PC-9 (cell line): ENCODE results near the gene FOXI2. TPM values are rescaled to one million over a fixed set of nuclear protein-coding genes. Genes with fewer than 3 reads are reported as not detected.

Experiments used
- BruUV-seq: library from RNA; stranded (reverse); fragments of 400-500 nt; replicated peaks from 2 replicates; lab custom pipeline; 2021; lab: Mats Ljungman, UMichigan
- CTCF ChIA-PET: fragments of 300-600 bp; sonication (Branson Sonifier 250); formaldehyde crosslinking; loops from one replicate; lab custom pipeline; 2022; ENCODE audit warnings: antibody characterized with exemption; lab: Charles Lee
- POLR2A ChIA-PET: fragments of 300-600 bp; sonication (Branson Sonifier 250); formaldehyde crosslinking; loops from one replicate; lab custom pipeline; 2022; ENCODE audit warnings: antibody characterized with exemption; ENCODE audit not compliant: unreplicated experiment; lab: Charles Lee
- DNase-seq, 2 experiments: peaks; one replicate each; pipeline versions ENCODE4 v3.0.0 to v3.0.0-alpha.2; 2015 to 2022; ENCODE audit warnings: mixed read lengths in 1 of 2
- H2AFZ ChIP-seq: fragments of 200-600 bp; sonication (generic); 2 replicates; pipeline ENCODE4 v1.8.1; 2017; ENCODE audit warnings: antibody characterized with exemption
- H3F3A ChIP-seq: fragments of 200-600 bp; sonication (generic); 2 replicates; pipeline ENCODE4 v1.8.1; 2017; ENCODE audit warnings: antibody characterized with exemption, mild to moderate bottlenecking, low read depth; ENCODE audit not compliant: insufficient read depth
- H3K27ac ChIP-seq: fragments of 200-600 bp; sonication (generic); 2 replicates; pipeline ENCODE4 v1.6.1; 2016; ENCODE audit warnings: mixed run types
- H3K27me3 ChIP-seq: fragments of 200-600 bp; sonication (generic); 2 replicates; pipeline ENCODE4 v1.6.1; 2016; ENCODE audit warnings: low read depth, mixed run types; ENCODE audit not compliant: insufficient read depth
- H3K36me3 ChIP-seq: fragments of 200-600 bp; sonication (generic); 2 replicates; pipeline ENCODE4 v1.6.1; 2016; ENCODE audit warnings: low read depth, mixed run types
- H3K4me1 ChIP-seq: fragments of 200-600 bp; sonication (generic); replicated peaks from 2 replicates; pipeline ENCODE4 v1.6.1; 2016; ENCODE audit warnings: mixed run types; ENCODE audit not compliant: insufficient read depth
- H3K4me2 ChIP-seq: fragments of 200-600 bp; sonication (generic); 2 replicates; pipeline ENCODE4 v1.6.1; 2017; ENCODE audit warnings: mixed run types
- H3K4me3 ChIP-seq: fragments of 200-600 bp; sonication (generic); 2 replicates; pipeline ENCODE4 v1.6.1; 2016; ENCODE audit warnings: mixed run types
- H3K79me2 ChIP-seq: fragments of 200-600 bp; sonication (generic); 2 replicates; pipeline ENCODE4 v1.6.1; 2017; ENCODE audit warnings: low read depth, mixed run types
- H3K9me2 ChIP-seq: fragments of 200-600 bp; sonication (generic); 2 replicates; pipeline ENCODE4 v1.8.1; 2017; ENCODE audit warnings: mild to moderate bottlenecking; ENCODE audit not compliant: insufficient read depth
- H3K9me3 ChIP-seq: fragments of 200-600 bp; sonication (generic); 2 replicates; pipeline ENCODE4 v1.8.1; 2016; ENCODE audit warnings: low read depth; ENCODE audit not compliant: insufficient read depth
- H4K20me1 ChIP-seq: fragments of 200-600 bp; sonication (generic); 2 replicates; pipeline ENCODE4 v1.8.1; 2017; ENCODE audit not compliant: insufficient read depth
- EZH2 ChIP-seq: fragments of 200-600 bp; sonication (generic); IDR thresholded peaks from 2 replicates; pipeline ENCODE4 v1.8.0; 2017; ENCODE audit warnings: antibody characterized with exemption, low read depth
- intact Hi-C: fragments of 100-400 bp; cut with micrococcal nuclease; formaldehyde crosslinking; loops from one replicate; pipeline ENCODE4 v1.10.0; 2022; ENCODE audit not compliant: unreplicated experiment
- total RNA-seq: library from RNA; stranded (reverse); gene quantifications from 2 replicates; pipeline ENCODE4 v1.2.3, GENCODE V29; 2021
- TF ChIP-seq, protein P1 (sequence below): fragments of 200-600 bp; sonication (generic); conservative IDR thresholded peaks from 2 replicates; pipeline ENCODE4 v1.6.1; 2017; ENCODE audit warnings: mixed run types, antibody characterized with exemption, mild to moderate bottlenecking, moderate library complexity

FOXI2 gene
- total RNA-seq, 1 experiment from 2014 or later, result not detected

DNA sequence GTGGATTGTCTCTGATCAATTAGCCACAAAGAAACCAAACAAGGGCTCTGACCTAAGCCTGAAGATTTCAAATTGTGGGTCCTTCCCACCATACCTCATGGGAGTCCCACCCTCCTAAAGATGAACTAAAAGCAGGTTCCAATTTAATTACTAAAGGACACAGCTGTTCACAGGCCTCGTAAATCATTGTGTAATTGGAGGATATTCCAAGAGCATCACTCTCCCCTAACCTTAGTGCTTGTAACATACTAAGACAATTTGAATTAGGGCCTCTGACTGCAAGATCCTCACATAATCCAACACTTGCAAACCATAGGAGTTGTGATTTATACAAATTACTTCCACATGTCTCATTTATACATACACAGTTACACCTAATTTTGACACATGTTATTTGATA, 44.4 kb downstream of the FOXI2 start:
- H3K4me3 ChIP-seq, result no peak overlapping the region
- DNase-seq, result no peak
- ChIA-PET CTCF (no interaction called here), POLR2A (no interaction called here)
- H3K27ac ChIP-seq, result no peak overlapping the region
- no peak overlapping the region for H3K4me2 ChIP-seq
- TF ChIP-seq, protein P1, sequence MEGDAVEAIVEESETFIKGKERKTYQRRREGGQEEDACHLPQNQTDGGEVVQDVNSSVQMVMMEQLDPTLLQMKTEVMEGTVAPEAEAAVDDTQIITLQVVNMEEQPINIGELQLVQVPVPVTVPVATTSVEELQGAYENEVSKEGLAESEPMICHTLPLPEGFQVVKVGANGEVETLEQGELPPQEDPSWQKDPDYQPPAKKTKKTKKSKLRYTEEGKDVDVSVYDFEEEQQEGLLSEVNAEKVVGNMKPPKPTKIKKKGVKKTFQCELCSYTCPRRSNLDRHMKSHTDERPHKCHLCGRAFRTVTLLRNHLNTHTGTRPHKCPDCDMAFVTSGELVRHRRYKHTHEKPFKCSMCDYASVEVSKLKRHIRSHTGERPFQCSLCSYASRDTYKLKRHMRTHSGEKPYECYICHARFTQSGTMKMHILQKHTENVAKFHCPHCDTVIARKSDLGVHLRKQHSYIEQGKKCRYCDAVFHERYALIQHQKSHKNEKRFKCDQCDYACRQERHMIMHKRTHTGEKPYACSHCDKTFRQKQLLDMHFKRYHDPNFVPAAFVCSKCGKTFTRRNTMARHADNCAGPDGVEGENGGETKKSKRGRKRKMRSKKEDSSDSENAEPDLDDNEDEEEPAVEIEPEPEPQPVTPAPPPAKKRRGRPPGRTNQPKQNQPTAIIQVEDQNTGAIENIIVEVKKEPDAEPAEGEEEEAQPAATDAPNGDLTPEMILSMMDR, result no peak
- TF ChIP-seq EZH2, result no peak
- H3K4me1 ChIP-seq, result no peaks in the 10 kb centered on the region
- H3K9me2 ChIP-seq, result no peaks in the 10 kb centered on the region
- intact Hi-C loops, result no loop called here
- no peaks in the 10 kb centered on the region for H4K20me1 ChIP-seq
- H3K79me2 ChIP-seq, result no peaks in the 10 kb centered on the region
- no peak overlapping the region for H2AFZ ChIP-seq
- H3K9me3 ChIP-seq, result no peaks in the 10 kb centered on the region
- no TSS peak for BruUV-seq
- no peaks in the 10 kb centered on the region for H3K36me3 ChIP-seq
- H3K27me3 ChIP-seq, result 0 out of 2 replicates have a peak, but pooled peaks cover 3% of the 10 kb centered on the region
- no peaks in the 10 kb centered on the region for H3F3A ChIP-seq

DNA sequence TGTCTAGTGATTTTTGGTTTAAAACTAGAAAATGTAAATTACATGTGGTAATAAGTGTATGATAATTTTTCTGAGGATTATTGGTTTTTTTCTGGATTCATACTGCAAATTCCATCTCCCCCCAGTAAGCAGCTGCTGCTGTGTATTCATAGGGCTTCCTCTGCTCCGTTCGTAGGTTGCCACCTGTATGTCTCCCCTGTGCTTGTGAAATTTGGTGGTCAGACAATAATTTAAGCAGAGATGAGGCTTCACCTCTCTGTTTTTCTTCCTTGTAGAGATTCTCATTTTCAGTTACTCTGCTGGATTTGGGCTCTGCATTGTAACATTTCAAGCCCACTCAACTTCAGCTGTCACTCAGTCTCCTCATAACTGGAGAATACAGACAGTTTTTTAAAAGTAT, 50.9 kb downstream of the FOXI2 start:
- no peak overlapping the region for H3K4me3 ChIP-seq
- ChIA-PET CTCF (no interaction called here), POLR2A (no interaction called here)
- H3K79me2 ChIP-seq, result no peaks in the 10 kb centered on the region
- DNase-seq, result no peak
- no peak overlapping the region for H2AFZ ChIP-seq
- no peaks in the 10 kb centered on the region for H4K20me1 ChIP-seq
- H3F3A ChIP-seq, result no peaks in the 10 kb centered on the region
- H3K27ac ChIP-seq, result no peak overlapping the region
- H3K4me1 ChIP-seq, result no peaks in the 10 kb centered on the region
- H3K36me3 ChIP-seq, result no peaks in the 10 kb centered on the region
- peaks cover 25% of the 10 kb centered on the region for H3K27me3 ChIP-seq
- H3K4me2 ChIP-seq, result no peak overlapping the region
- H3K9me2 ChIP-seq, result no peaks in the 10 kb centered on the region
- TF ChIP-seq EZH2, result no peak
- TF ChIP-seq, protein P1, result no peak
- no peaks in the 10 kb centered on the region for H3K9me3 ChIP-seq
- intact Hi-C loops, result no loop called here
- no TSS peak for BruUV-seq

DNA sequence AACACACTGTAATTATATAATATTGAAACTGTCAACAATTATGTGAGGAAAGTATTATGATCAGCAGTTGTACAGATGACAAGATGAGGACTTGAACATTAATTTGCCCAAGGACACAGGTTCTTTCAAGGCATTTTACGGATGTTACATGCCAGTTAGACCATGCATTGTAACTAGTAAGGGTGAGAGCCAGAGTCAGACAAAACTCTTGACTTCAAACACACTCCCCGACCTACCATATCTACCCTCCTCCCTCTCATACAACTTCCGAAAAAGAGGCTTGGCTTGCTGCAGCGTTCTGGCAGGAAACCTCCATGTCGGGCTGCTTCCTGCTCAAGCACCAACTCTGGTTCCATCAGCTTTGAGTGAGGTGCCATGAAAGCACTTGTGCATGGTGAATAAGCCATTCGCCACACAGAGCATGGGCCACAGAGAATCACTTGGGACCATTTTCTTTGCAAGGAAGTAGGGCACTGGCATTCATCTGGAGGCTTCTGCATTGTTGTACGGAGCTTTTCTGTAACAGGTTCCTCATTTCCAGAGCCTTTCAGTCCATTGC, 53.2 kb downstream of the FOXI2 start:
- no peak overlapping the region for H3K27ac ChIP-seq
- no peak for DNase-seq
- POLR2A ChIA-PET, result no interaction called here
- no peaks in the 10 kb centered on the region for H4K20me1 ChIP-seq
- no peak overlapping the region for H3K4me2 ChIP-seq
- intact Hi-C loops, result no loop called here
- no peaks in the 10 kb centered on the region for H3K9me2 ChIP-seq
- no peaks in the 10 kb centered on the region for H3K9me3 ChIP-seq
- no peaks in the 10 kb centered on the region for H3K79me2 ChIP-seq
- no peak overlapping the region for H3K4me3 ChIP-seq
- TF ChIP-seq EZH2, result no peak
- TF ChIP-seq, protein P1, result no peak
- no peaks in the 10 kb centered on the region for H3K4me1 ChIP-seq
- H3K27me3 ChIP-seq, result peaks cover 25% of the 10 kb centered on the region
- BruUV-seq, result no TSS peak
- H2AFZ ChIP-seq, result no peak overlapping the region
- H3F3A ChIP-seq, result no peaks in the 10 kb centered on the region
- CTCF ChIA-PET, result no interaction called here
- H3K36me3 ChIP-seq, result no peaks in the 10 kb centered on the region

Other genes with a start within 250 kb of the FOXI2 start
- not detected in 2 replicates for gene NPS, start 187.9 kb upstream of the FOXI2 start, total RNA-seq
- not detected in 2 replicates for gene CLRN3, start 155.8 kb downstream of the FOXI2 start, total RNA-seq
- gene PTPRE, start 169.9 kb downstream of the FOXI2 start, total RNA-seq, result 7.9 TPM in 2 replicates